Measurements from ENCODE around the gene HOXA13.

Gene HOXA13

GRCh38 chr7:27192546-27193334 is 7.2 kb downstream of the HOXA13 start:
- DNase-seq (ENCODE audit: low read depth in 2 of 2), result no peak

- DNase-seq (ENCODE audit: low read depth in 2 of 2), result no peak
These were observed 7.9 kb downstream of the HOXA13 start for GRCh38 chr7:27191833-27192545.

- no peak for DNase-seq (ENCODE audit: low read depth in 2 of 2)
These were observed 8.6 kb downstream of the HOXA13 start for GRCh38 chr7:27191161-27191731.

- no peak for DNase-seq (ENCODE audit: low read depth in 2 of 2)
These were observed 9.7 kb downstream of the HOXA13 start for GRCh38 chr7:27189997-27190748.

GRCh38 chr7:27189295-27189996 is 10.4 kb downstream of the HOXA13 start:
- DNase-seq (ENCODE audit: low read depth in 2 of 2), result no peak

GRCh38 chr7:27188386-27189294 is 11.3 kb downstream of the HOXA13 start:
- no peak for DNase-seq (ENCODE audit: low read depth in 2 of 2)

GRCh38 chr7:27187475-27188385 is 12.2 kb downstream of the HOXA13 start:
- no peak for DNase-seq (ENCODE audit: low read depth in 2 of 2)

- no peak for DNase-seq (ENCODE audit: low read depth in 2 of 2)
These were observed 13.0 kb downstream of the HOXA13 start for GRCh38 chr7:27186668-27187474.

- no peak for DNase-seq (ENCODE audit: low read depth in 2 of 2)
These were observed 13.8 kb downstream of the HOXA13 start for GRCh38 chr7:27185854-27186667.

- no peak for DNase-seq (ENCODE audit: low read depth in 2 of 2)
These were observed 14.7 kb downstream of the HOXA13 start, which contains the start of gene HOXA11 for GRCh38 chr7:27185013-27185853. TSS of gene HOXA11 (minus strand) at chr7:27185232. CDS start at chr7:27185144, 88 bp downstream.

- DNase-seq (ENCODE audit: low read depth in 2 of 2), result no peak
These were observed 15.4 kb downstream of the HOXA13 start for GRCh38 chr7:27184337-27185012.

- DNase-seq (ENCODE audit: low read depth in 2 of 2), result no peak
These were observed 16.1 kb downstream of the HOXA13 start for GRCh38 chr7:27183682-27184336.

- DNase-seq (ENCODE audit: low read depth in 2 of 2), result no peak
These were observed 16.8 kb downstream of the HOXA13 start for GRCh38 chr7:27182861-27183681.

GRCh38 chr7:27182285-27182841 is 17.5 kb downstream of the HOXA13 start:
- DNase-seq (ENCODE audit: low read depth in 2 of 2), result no peak

Data from stimulated activated CD4-positive, alpha-beta T cell treated with anti-CD3 and anti-CD28 coated beads, Interleukin-4, amount 100 ng/mL, for 48 hours (primary cell).